ENCODE data around the gene LRATD1.
"Not testable (repeated sequence)": the region's sequence is repeated elsewhere in the genome, so short reads cannot be mapped to it uniquely, and the experiment has no call there.

LRATD1 gene

GRCh38 chr2:14632133-14632936 lies at the start of gene LRATD1:
LRATD1 (plus strand) TSS chr2:14632717; CDS start chr2:14633980, 1,263 bp downstream.
- no peak for DNase-seq (ENCODE audit: low read depth)

- DNase-seq (ENCODE audit: low read depth), result no peak
Measured at GRCh38 chr2:14583059-14583458, 49.5 kb upstream of the LRATD1 start.

GRCh38 chr2:14583802-14584201 lies 48.7 kb upstream of the LRATD1 start:
- DNase-seq (ENCODE audit: low read depth), result no peak

GRCh38 chr2:14587119-14587518 lies 45.4 kb upstream of the LRATD1 start:
- DNase-seq (ENCODE audit: low read depth), result no peak

- no peak for DNase-seq (ENCODE audit: low read depth)
Measured at GRCh38 chr2:14601156-14601770, 31.3 kb upstream of the LRATD1 start.

GRCh38 chr2:14602309-14602708 lies 30.2 kb upstream of the LRATD1 start:
- DNase-seq (ENCODE audit: low read depth), result no peak

GRCh38 chr2:14603676-14604075 lies 28.8 kb upstream of the LRATD1 start:
- no peak for DNase-seq (ENCODE audit: low read depth)

GRCh38 chr2:14608245-14608644 lies 24.3 kb upstream of the LRATD1 start:
- DNase-seq (ENCODE audit: low read depth), result no peak

GRCh38 chr2:14614017-14614416 lies 18.5 kb upstream of the LRATD1 start:
- DNase-seq (ENCODE audit: low read depth), result no peak

- DNase-seq (ENCODE audit: low read depth), result no peak
Measured at GRCh38 chr2:14615121-14615520, 17.4 kb upstream of the LRATD1 start.

GRCh38 chr2:14615760-14616159 lies 16.8 kb upstream of the LRATD1 start:
- no peak for DNase-seq (ENCODE audit: low read depth)

GRCh38 chr2:14616342-14616741 lies 16.2 kb upstream of the LRATD1 start:
- DNase-seq (ENCODE audit: low read depth), result no peak

GRCh38 chr2:14616950-14617349 lies 15.6 kb upstream of the LRATD1 start:
- DNase-seq (ENCODE audit: low read depth), result no peak

GRCh38 chr2:14619441-14619840 lies 13.1 kb upstream of the LRATD1 start:
- DNase-seq (ENCODE audit: low read depth), result no peak

GRCh38 chr2:14621114-14621513 lies 11.4 kb upstream of the LRATD1 start:
- DNase-seq (ENCODE audit: low read depth), result no peak

GRCh38 chr2:14621906-14622549 lies 10.5 kb upstream of the LRATD1 start:
- no peak for DNase-seq (ENCODE audit: low read depth)

- DNase-seq (ENCODE audit: low read depth), result not testable (repeated sequence)
Measured at GRCh38 chr2:14622550-14622939, 10.0 kb upstream of the LRATD1 start.

- no peak for DNase-seq (ENCODE audit: low read depth)
Measured at GRCh38 chr2:14623237-14623636, 9.3 kb upstream of the LRATD1 start.

- DNase-seq (ENCODE audit: low read depth), result no peak
Measured at GRCh38 chr2:14626873-14627272, 5.6 kb upstream of the LRATD1 start.

- no peak for DNase-seq (ENCODE audit: low read depth)
Measured at GRCh38 chr2:14628901-14629300, 3.6 kb upstream of the LRATD1 start.

- DNase-seq (ENCODE audit: low read depth), result no peak
Measured at GRCh38 chr2:14631406-14632040, 994 bp upstream of the LRATD1 start.

- no peak for DNase-seq (ENCODE audit: low read depth)
Measured at GRCh38 chr2:14633061-14633460, 544 bp downstream of the LRATD1 start.
